GM23338 (cell line): ENCODE measurements around the gene SETX. TPM values are rescaled to one million over a fixed set of nuclear protein-coding genes. Genes with fewer than 3 reads are reported as not detected.

Experiments used
- ATAC-seq: fragments of 200-7000 bp; cut with Tn5 transposase; 3 replicates; pipeline ENCODE4 v1.9.1; 2020
- DNase-seq: peaks from one replicate; pipeline ENCODE4 v3.0.0-alpha.2; 2015; ENCODE audit warnings: low spot score
- H2AFZ ChIP-seq: fragments of 200-600 bp; sonication (generic); 2 replicates; pipeline ENCODE4 v1.8.0; 2016; ENCODE audit warnings: antibody characterized with exemption, mild to moderate bottlenecking, moderate library complexity
- H3F3A ChIP-seq: fragments of 200-600 bp; sonication (generic); replicated peaks from 2 replicates; pipeline ENCODE4 v1.8.0; 2017; ENCODE audit warnings: antibody characterized with exemption, mixed run types, low read depth
- H3K27ac ChIP-seq: fragments of 200-600 bp; sonication (generic); 2 replicates; pipeline ENCODE4 v1.6.1; 2016; ENCODE audit warnings: low read depth
- H3K27me3 ChIP-seq: fragments of 200-600 bp; sonication (generic); 2 replicates; pipeline ENCODE4 v1.8.0; 2016; ENCODE audit warnings: mild to moderate bottlenecking, mixed run types, moderate library complexity; ENCODE audit not compliant: insufficient read depth
- H3K36me3 ChIP-seq: fragments of 200-600 bp; sonication (generic); 2 replicates; pipeline ENCODE4 v1.8.0; 2016; ENCODE audit warnings: mild to moderate bottlenecking; ENCODE audit not compliant: insufficient read depth
- H3K4me1 ChIP-seq: fragments of 200-600 bp; sonication (generic); 2 replicates; pipeline ENCODE4 v1.8.0; 2016; ENCODE audit warnings: mild to moderate bottlenecking, moderate library complexity; ENCODE audit not compliant: insufficient read depth
- H3K4me2 ChIP-seq: fragments of 200-600 bp; sonication (generic); 2 replicates; pipeline ENCODE4 v1.7.1; 2017; ENCODE audit warnings: mixed run types
- H3K4me3 ChIP-seq: fragments of 200-600 bp; sonication (generic); 2 replicates; pipeline ENCODE4 v1.6.1; 2016; ENCODE audit warnings: mixed run types
- H3K79me2 ChIP-seq: fragments of 200-600 bp; sonication (generic); replicated peaks from 2 replicates; pipeline ENCODE4 v1.8.0; 2017; ENCODE audit warnings: mild to moderate bottlenecking; ENCODE audit not compliant: insufficient read depth
- H3K9me2 ChIP-seq: fragments of 200-600 bp; sonication (generic); 2 replicates; pipeline ENCODE4 v1.8.0; 2017; ENCODE audit not compliant: insufficient read depth
- H4K20me1 ChIP-seq: fragments of 200-600 bp; sonication (generic); replicated peaks from 2 replicates; pipeline ENCODE4 v1.8.0; 2017; ENCODE audit warnings: mild to moderate bottlenecking; ENCODE audit not compliant: insufficient read depth
- H3K27ac Mint-ChIP-seq: 2 replicates; pipeline ENCODE4 v1.8.0; 2020; ENCODE audit warnings: inconsistent platforms, mild to moderate bottlenecking, moderate library complexity, mixed read lengths
- H3K27me3 Mint-ChIP-seq: 3 replicates; pipeline ENCODE4 v1.8.0; 2022; ENCODE audit warnings: low read depth, mild to moderate bottlenecking, moderate library complexity, mixed read lengths, inconsistent platforms; ENCODE audit not compliant: insufficient read depth, poor library complexity
- H3K36me3 Mint-ChIP-seq: 3 replicates; pipeline ENCODE4 v1.8.0; 2021; ENCODE audit warnings: low read depth, mild to moderate bottlenecking, inconsistent platforms, moderate library complexity, mixed read lengths
- H3K4me1 Mint-ChIP-seq: 3 replicates; pipeline ENCODE4 v1.8.0; 2020; ENCODE audit warnings: mild to moderate bottlenecking, inconsistent platforms, mixed read lengths
- H3K4me3 Mint-ChIP-seq: 3 replicates; pipeline ENCODE4 v1.8.0; 2021; ENCODE audit warnings: moderate library complexity, mild to moderate bottlenecking, inconsistent platforms, mixed read lengths
- H3K9me3 Mint-ChIP-seq: 3 replicates; pipeline ENCODE4 v1.8.0; 2020; ENCODE audit warnings: moderate library complexity, mild to moderate bottlenecking, inconsistent platforms, mixed read lengths
- CREB1 ChIP-seq: fragments of 250-450 bp; sonication (Bioruptor Pico); IDR thresholded peaks from 2 replicates; pipeline ENCODE4 v1.5.0; 2020; ENCODE audit warnings: low read depth, mild to moderate bottlenecking, moderate library complexity
- EZH2phosphoT487 ChIP-seq: fragments of 200-600 bp; sonication (generic); IDR thresholded peaks from one replicate; pipeline ENCODE4 v1.8.1; 2018; ENCODE audit warnings: antibody characterized with exemption; ENCODE audit not compliant: unreplicated experiment
- JUNB ChIP-seq: IDR thresholded peaks from one replicate; pipeline ENCODE4 v1.6.1; 2016; ENCODE audit warnings: antibody characterized with exemption; ENCODE audit not compliant: unreplicated experiment
- NANOG ChIP-seq: IDR thresholded peaks from 2 replicates; pipeline ENCODE4 v1.6.1; 2016; ENCODE audit warnings: antibody characterized with exemption, borderline replicate concordance
- POLR2AphosphoS5 ChIP-seq: IDR thresholded peaks from 2 replicates; pipeline ENCODE4 v1.6.1; 2016; ENCODE audit warnings: antibody characterized with exemption, low read depth
- ZNF114 ChIP-seq: fragments of 250-450 bp; sonication (Bioruptor Pico); IDR thresholded peaks from 2 replicates; pipeline ENCODE4 v1.5.0; 2020; ENCODE audit warnings: mild to moderate bottlenecking, moderate library complexity
- ZNF331 ChIP-seq: fragments of 250-450 bp; sonication (Bioruptor Pico); IDR thresholded peaks from 2 replicates; pipeline ENCODE4 v1.5.0; 2020; ENCODE audit warnings: low read depth, mild to moderate bottlenecking, moderate library complexity
- ZNF462 ChIP-seq: fragments of 250-450 bp; sonication (Bioruptor Pico); IDR thresholded peaks from 2 replicates; pipeline ENCODE4 v1.5.0; 2020; ENCODE audit warnings: mild to moderate bottlenecking, moderate library complexity
- polyA plus RNA-seq: library from polyadenylated mRNA; unstranded; fragments of >200 nt; fragmentation: Nextera tagmentation; extraction: Ambion mirVana; gene quantifications from 2 replicates; pipeline ENCODE4 v1.2.1, GENCODE V29; 2016
- total RNA-seq: library from RNA; depleted of rRNA; stranded (reverse); fragments of >200 nt; shearing (Covaris generic); gene quantifications from 2 replicates; pipeline ENCODE4 v1.2.3, GENCODE V29; 2014

Gene SETX
- total and polyA plus RNA-seq, 2 experiments from 2014 or later, result 17.5 to 49.9 TPM

GRCh38 chr9:132341177-132341840 is 13.5 kb downstream of the SETX start:
- Mint-ChIP-seq H3K4me3 (no peak overlapping the region), H3K4me1 (no peaks in the 10 kb centered on the region), H3K9me3 (no peaks in the 10 kb centered on the region), H3K27ac (no peak overlapping the region), H3K27me3 (peaks cover 4% of the 10 kb centered on the region), H3K36me3 (peaks cover 80% of the 10 kb centered on the region)
- Histone ChIP-seq H3K36me3 (peaks cover 72% of the 10 kb centered on the region), H3F3A (0 out of 2 replicates have a peak, but pooled peaks cover 3% of the 10 kb centered on the region), H3K79me2 (peaks cover 10% of the 10 kb centered on the region), H3K4me1 (no peaks in the 10 kb centered on the region), H3K4me2 (no peak overlapping the region), H3K9me2 (no peaks in the 10 kb centered on the region), H3K27me3 (no peaks in the 10 kb centered on the region), H2AFZ (no peak overlapping the region), H3K27ac (no peak overlapping the region), H4K20me1 (peaks cover 13% of the 10 kb centered on the region), H3K4me3 (no peak overlapping the region)
- no peak for ATAC-seq
- TF ChIP-seq CREB1 (no peak), ZNF462 (no peak), ZNF331 (CRISPR knock-in tag) (no peak), JUNB (no peak), POLR2AphosphoS5 (no peak), NANOG (no peak)
- DNase-seq, result no peak

- Histone ChIP-seq H3K9me2 (no peaks in the 10 kb centered on the region), H3K27me3 (no peaks in the 10 kb centered on the region), H4K20me1 (peaks cover 6% of the 10 kb centered on the region; the same call in 1 of the 2 replicates), H3K36me3 (peaks cover 65% of the 10 kb centered on the region), H3K4me2 (no peak overlapping the region), H3K4me1 (no peaks in the 10 kb centered on the region), H3K79me2 (peaks cover 3% of the 10 kb centered on the region; the same call in 1 of the 2 replicates), H3K4me3 (no peak overlapping the region), H3K27ac (no peak overlapping the region), H3F3A (no peaks in the 10 kb centered on the region), H2AFZ (no peak overlapping the region)
- no peak overlapping the region for H3K27ac Mint-ChIP-seq
- H3K27me3 Mint-ChIP-seq, result no peaks in the 10 kb centered on the region
- H3K4me3 Mint-ChIP-seq, result no peak overlapping the region
- H3K36me3 Mint-ChIP-seq, result peaks cover 86% of the 10 kb centered on the region
- no peak for DNase-seq
- no peaks in the 10 kb centered on the region for H3K4me1 Mint-ChIP-seq
- no peaks in the 10 kb centered on the region for H3K9me3 Mint-ChIP-seq
- ATAC-seq, result no peak
- TF ChIP-seq ZNF114 (CRISPR knock-in tag), result no peak
- TF ChIP-seq CREB1, result no peak
- TF ChIP-seq POLR2AphosphoS5, result no peak
- TF ChIP-seq EZH2phosphoT487, result no peak
These were observed 20.4 kb downstream of the SETX start for GRCh38 chr9:132334364-132334763.
